ENCODE results near the gene ANO4. TPM values are rescaled to one million over a fixed set of nuclear protein-coding genes. Genes with fewer than 3 reads are reported as not detected.

The ANO4 gene
- 0.33 TPM for polyA plus RNA-seq (2013, experiment 1 of 2)
- polyA plus RNA-seq (2013, experiment 2 of 2): 0.33 TPM

GRCh38 chr12:100794441-100795173, at the start of gene ANO4:
Gene ANO4, plus strand, starts transcription at chr12:100794776. Its CDS starts 107,010 bp downstream, at chr12:100901786.
- peak within 1 kb of the TSS; percentile 27 for H3K4me2 ChIP-seq (ENCODE audit: insufficient read depth, low read length, poor library complexity, severe bottlenecking)
- no CpG with 5 or more reads among the region's 18 CpGs for WGBS, 2 donors (ENCODE audit: extremely low coverage in 2 of 2, insufficient read length in 2 of 2, insufficient replicate concordance in 1 of 2)
- H3K79me1 ChIP-seq (ENCODE audit: low read depth, low read length): no peaks in the 10 kb centered on the region
- no peak within 1 kb of the TSS for H3K23ac ChIP-seq (ENCODE audit: low read depth, low read length, poor library complexity)
- no peak within 1 kb of the TSS for H3K27ac ChIP-seq (replicated peaks; ENCODE audit: low read length)
- no peak within 1 kb of the TSS for H2AK5ac ChIP-seq (ENCODE audit: low read depth, low read length)
- no peak within 1 kb of the TSS for H3K4ac ChIP-seq (ENCODE audit: low read length)
- H3K27me3 ChIP-seq (ENCODE audit: control insufficient read depth in 3 of 3, insufficient read depth in 3 of 3, low read depth in 1 of 3, low read length in 3 of 3): peaks cover 0 to 7% (median 0%) of the 10 kb centered on the region in 3 experiments
- no peak within 1 kb of the TSS for H4K91ac ChIP-seq (ENCODE audit: low read depth, low read length, poor library complexity)
- H3K9ac ChIP-seq (ENCODE audit: low read depth, low read length, poor library complexity): no peak within 1 kb of the TSS
- no peaks in the 10 kb centered on the region for H3K9me3 ChIP-seq (replicated peaks in 1 of 2; ENCODE audit: control insufficient read depth in 2 of 2, insufficient read depth in 1 of 2, low read depth in 1 of 2, low read length in 2 of 2)
- H2BK15ac ChIP-seq (ENCODE audit: low read length): no peak within 1 kb of the TSS
- H2BK5ac ChIP-seq (ENCODE audit: low read length): no peak within 1 kb of the TSS
- H3K36me3 ChIP-seq (replicated peaks in 1 of 2; ENCODE audit: control insufficient read depth in 2 of 2, insufficient read depth in 2 of 2, low read length in 2 of 2): no peaks in the 10 kb centered on the region
- no peak for DNase-seq (ENCODE audit: low spot score)
- H3K18ac ChIP-seq (ENCODE audit: low read length): no peak within 1 kb of the TSS
- peak within 1 kb of the TSS in 1 of 2 donors; percentile 42 for H3K4me3 ChIP-seq (ENCODE audit: low read length in 2 of 2)
- H2BK12ac ChIP-seq (ENCODE audit: low read length): no peak within 1 kb of the TSS
- no peak within 1 kb of the TSS for H4K8ac ChIP-seq (ENCODE audit: low read depth, low read length)
- peaks cover 11 to 12% of the 10 kb centered on the region in 2 donors for H3K4me1 ChIP-seq (ENCODE audit: control insufficient read depth in 2 of 2, insufficient read depth in 1 of 2, low read depth in 1 of 2, low read length in 2 of 2)
- H3K14ac ChIP-seq (ENCODE audit: low read length): no peak within 1 kb of the TSS
- peak within 1 kb of the TSS; percentile 91 for H2AFZ ChIP-seq (ENCODE audit: low read length)
- H2BK120ac ChIP-seq (ENCODE audit: low read depth, low read length): no peak within 1 kb of the TSS

- no peaks in the 10 kb centered on the region for H3K79me1 ChIP-seq (ENCODE audit: low read depth, low read length)
- no peak overlapping the region for H3K4me3 ChIP-seq (ENCODE audit: low read length in 2 of 2)
- no peak overlapping the region for H2AK5ac ChIP-seq (ENCODE audit: low read depth, low read length)
- DNase-seq (ENCODE audit: low spot score): no peak
- no peak overlapping the region for H2AFZ ChIP-seq (ENCODE audit: low read length)
- H3K36me3 ChIP-seq (replicated peaks in 1 of 2; ENCODE audit: control insufficient read depth in 2 of 2, insufficient read depth in 2 of 2, low read length in 2 of 2): no peaks in the 10 kb centered on the region
- H2BK5ac ChIP-seq (ENCODE audit: low read length): no peak overlapping the region
- WGBS, 2 donors (ENCODE audit: extremely low coverage in 2 of 2, insufficient read length in 2 of 2, insufficient replicate concordance in 1 of 2): no CpG with 5 or more reads among the region's 3 CpGs
- no peak overlapping the region for H3K4ac ChIP-seq (ENCODE audit: low read length)
- H3K18ac ChIP-seq (ENCODE audit: low read length): no peak overlapping the region
- H4K91ac ChIP-seq (ENCODE audit: low read depth, low read length, poor library complexity): no peak overlapping the region
- no peaks in the 10 kb centered on the region for H3K4me1 ChIP-seq (ENCODE audit: control insufficient read depth in 2 of 2, insufficient read depth in 1 of 2, low read depth in 1 of 2, low read length in 2 of 2)
- H3K9ac ChIP-seq (ENCODE audit: low read depth, low read length, poor library complexity): no peak overlapping the region
- H3K9me3 ChIP-seq (replicated peaks in 1 of 2; ENCODE audit: control insufficient read depth in 2 of 2, insufficient read depth in 1 of 2, low read depth in 1 of 2, low read length in 2 of 2): no peaks in the 10 kb centered on the region
- no peak overlapping the region for H2BK120ac ChIP-seq (ENCODE audit: low read depth, low read length)
- H2BK15ac ChIP-seq (ENCODE audit: low read length): no peak overlapping the region
- no peaks in the 10 kb centered on the region for H3K27me3 ChIP-seq (ENCODE audit: control insufficient read depth in 3 of 3, insufficient read depth in 3 of 3, low read depth in 1 of 3, low read length in 3 of 3)
- H3K4me2 ChIP-seq (ENCODE audit: insufficient read depth, low read length, poor library complexity, severe bottlenecking): no peak overlapping the region
- H3K14ac ChIP-seq (ENCODE audit: low read length): no peak overlapping the region
- no peak overlapping the region for H3K23ac ChIP-seq (ENCODE audit: low read depth, low read length, poor library complexity)
- H3K27ac ChIP-seq (replicated peaks; ENCODE audit: low read length): no peak overlapping the region
- H2BK12ac ChIP-seq (ENCODE audit: low read length): no peak overlapping the region
- no peak overlapping the region for H4K8ac ChIP-seq (ENCODE audit: low read depth, low read length)
Measured at GRCh38 chr12:100745378-100746071, 49.1 kb upstream of the ANO4 start.

GRCh38 chr12:100752841-100753240, 41.7 kb upstream of the ANO4 start:
- H3K27me3 ChIP-seq (ENCODE audit: control insufficient read depth in 3 of 3, insufficient read depth in 3 of 3, low read depth in 1 of 3, low read length in 3 of 3): no peaks in the 10 kb centered on the region
- no peak overlapping the region for H4K8ac ChIP-seq (ENCODE audit: low read depth, low read length)
- H3K27ac ChIP-seq (replicated peaks; ENCODE audit: low read length): no peak overlapping the region
- H3K4me3 ChIP-seq (ENCODE audit: low read length in 2 of 2): no peak overlapping the region
- no peaks in the 10 kb centered on the region for H3K79me1 ChIP-seq (ENCODE audit: low read depth, low read length)
- WGBS, 2 donors (ENCODE audit: extremely low coverage in 2 of 2, insufficient read length in 2 of 2, insufficient replicate concordance in 1 of 2): no CpG with 5 or more reads among the region's 2 CpGs
- no peak overlapping the region for H2BK15ac ChIP-seq (ENCODE audit: low read length)
- no peak overlapping the region for H4K91ac ChIP-seq (ENCODE audit: low read depth, low read length, poor library complexity)
- DNase-seq (ENCODE audit: low spot score): no peak
- no peak overlapping the region for H2AFZ ChIP-seq (ENCODE audit: low read length)
- H3K36me3 ChIP-seq (replicated peaks in 1 of 2; ENCODE audit: control insufficient read depth in 2 of 2, insufficient read depth in 2 of 2, low read length in 2 of 2): no peaks in the 10 kb centered on the region
- H3K4me2 ChIP-seq (ENCODE audit: insufficient read depth, low read length, poor library complexity, severe bottlenecking): no peak overlapping the region
- H2BK5ac ChIP-seq (ENCODE audit: low read length): no peak overlapping the region
- H3K9me3 ChIP-seq (replicated peaks in 1 of 2; ENCODE audit: control insufficient read depth in 2 of 2, insufficient read depth in 1 of 2, low read depth in 1 of 2, low read length in 2 of 2): no peaks in the 10 kb centered on the region
- H3K9ac ChIP-seq (ENCODE audit: low read depth, low read length, poor library complexity): no peak overlapping the region
- H3K4ac ChIP-seq (ENCODE audit: low read length): no peak overlapping the region
- H2BK120ac ChIP-seq (ENCODE audit: low read depth, low read length): no peak overlapping the region
- H3K23ac ChIP-seq (ENCODE audit: low read depth, low read length, poor library complexity): no peak overlapping the region
- no peak overlapping the region for H3K18ac ChIP-seq (ENCODE audit: low read length)
- H2AK5ac ChIP-seq (ENCODE audit: low read depth, low read length): no peak overlapping the region
- no peak overlapping the region for H2BK12ac ChIP-seq (ENCODE audit: low read length)
- H3K14ac ChIP-seq (ENCODE audit: low read length): no peak overlapping the region
- H3K4me1 ChIP-seq (ENCODE audit: control insufficient read depth in 2 of 2, insufficient read depth in 1 of 2, low read depth in 1 of 2, low read length in 2 of 2): no peaks in the 10 kb centered on the region

- no peak overlapping the region for H2BK12ac ChIP-seq (ENCODE audit: low read length)
- no peaks in the 10 kb centered on the region for H3K36me3 ChIP-seq (replicated peaks in 1 of 2; ENCODE audit: control insufficient read depth in 2 of 2, insufficient read depth in 2 of 2, low read length in 2 of 2)
- H3K14ac ChIP-seq (ENCODE audit: low read length): no peak overlapping the region
- no peaks in the 10 kb centered on the region for H3K9me3 ChIP-seq (replicated peaks in 1 of 2; ENCODE audit: control insufficient read depth in 2 of 2, insufficient read depth in 1 of 2, low read depth in 1 of 2, low read length in 2 of 2)
- no peak overlapping the region for H2AK5ac ChIP-seq (ENCODE audit: low read depth, low read length)
- DNase-seq (ENCODE audit: low spot score): no peak
- no peak overlapping the region for H3K27ac ChIP-seq (replicated peaks; ENCODE audit: low read length)
- H3K4ac ChIP-seq (ENCODE audit: low read length): no peak overlapping the region
- H4K91ac ChIP-seq (ENCODE audit: low read depth, low read length, poor library complexity): no peak overlapping the region
- WGBS, 2 donors (ENCODE audit: extremely low coverage in 2 of 2, insufficient read length in 2 of 2, insufficient replicate concordance in 1 of 2): no CpG with 5 or more reads among the region's 2 CpGs
- H2BK5ac ChIP-seq (ENCODE audit: low read length): no peak overlapping the region
- no peak overlapping the region for H3K9ac ChIP-seq (ENCODE audit: low read depth, low read length, poor library complexity)
- no peaks in the 10 kb centered on the region for H3K4me1 ChIP-seq (ENCODE audit: control insufficient read depth in 2 of 2, insufficient read depth in 1 of 2, low read depth in 1 of 2, low read length in 2 of 2)
- no peak overlapping the region for H3K23ac ChIP-seq (ENCODE audit: low read depth, low read length, poor library complexity)
- H2BK15ac ChIP-seq (ENCODE audit: low read length): no peak overlapping the region
- no peak overlapping the region for H2BK120ac ChIP-seq (ENCODE audit: low read depth, low read length)
- H2AFZ ChIP-seq (ENCODE audit: low read length): no peak overlapping the region
- H3K4me3 ChIP-seq (ENCODE audit: low read length in 2 of 2): no peak overlapping the region
- H3K27me3 ChIP-seq (ENCODE audit: control insufficient read depth in 3 of 3, insufficient read depth in 3 of 3, low read depth in 1 of 3, low read length in 3 of 3): no peaks in the 10 kb centered on the region
- H3K18ac ChIP-seq (ENCODE audit: low read length): no peak overlapping the region
- no peak overlapping the region for H3K4me2 ChIP-seq (ENCODE audit: insufficient read depth, low read length, poor library complexity, severe bottlenecking)
- no peaks in the 10 kb centered on the region for H3K79me1 ChIP-seq (ENCODE audit: low read depth, low read length)
- no peak overlapping the region for H4K8ac ChIP-seq (ENCODE audit: low read depth, low read length)
Measured at GRCh38 chr12:100753837-100754236, 40.7 kb upstream of the ANO4 start.
